HS-5 (cell line): Measurements from ENCODE around the gene GRAP2.

Experiments used
- DNase-seq: peaks from one replicate; pipeline ENCODE4 v3.0.0-alpha.2; 2012; ENCODE audit warnings: low read depth

The GRAP2 gene

GRCh38 chr22:39995393-39996252 is 94.7 kb downstream of the GRAP2 start:
- no peak for DNase-seq

DNA sequence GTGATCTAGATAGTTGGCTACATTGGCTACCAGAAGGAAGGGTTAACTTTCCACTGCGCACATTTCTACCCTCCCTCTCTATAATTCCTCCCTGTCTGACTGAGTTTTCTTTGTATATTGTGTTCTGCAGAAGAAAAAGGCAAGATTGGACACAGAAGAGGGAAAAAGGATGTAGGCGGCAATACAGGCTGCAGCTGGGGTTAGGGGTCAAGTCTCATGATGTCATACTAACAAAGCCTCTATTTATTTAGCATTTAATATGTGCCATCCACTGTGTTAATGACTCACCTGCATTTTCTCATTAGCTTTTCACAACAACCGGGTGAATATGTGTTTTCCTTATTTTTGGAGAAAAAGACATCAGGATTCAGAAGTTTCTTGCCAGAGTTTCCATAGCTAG is 95.8 kb downstream of the GRAP2 start:
- DNase-seq, result no peak

- no peak for DNase-seq
These were observed 96.5 kb downstream of the GRAP2 start for GRCh38 chr22:39997421-39997820.

- DNase-seq, result no peak
These were observed 97.2 kb downstream of the GRAP2 start for GRCh38 chr22:39997939-39998726.

GRCh38 chr22:39999144-39999757 is 98.4 kb downstream of the GRAP2 start:
- DNase-seq, result no peak

DNA sequence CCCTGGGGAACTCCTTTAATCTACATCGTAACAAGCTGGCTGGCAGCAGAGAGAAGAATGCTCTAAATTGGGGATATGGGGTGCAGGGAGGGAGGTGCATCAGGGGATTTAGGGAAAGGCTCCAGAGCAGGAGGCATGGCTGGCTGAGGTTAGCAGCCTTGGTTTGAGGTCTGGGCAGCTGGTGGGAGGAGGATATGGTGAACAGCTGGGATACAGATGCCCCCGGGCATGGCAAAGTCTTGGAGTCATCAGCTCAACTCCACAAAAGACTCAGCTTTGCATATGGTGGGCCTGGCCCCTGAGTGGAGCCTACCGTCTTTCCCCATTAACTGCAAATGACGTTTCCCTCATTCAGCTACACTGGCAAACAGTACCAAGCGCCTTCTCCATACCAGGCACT is 99.3 kb downstream of the GRAP2 start:
- DNase-seq, result no peak

DNA sequence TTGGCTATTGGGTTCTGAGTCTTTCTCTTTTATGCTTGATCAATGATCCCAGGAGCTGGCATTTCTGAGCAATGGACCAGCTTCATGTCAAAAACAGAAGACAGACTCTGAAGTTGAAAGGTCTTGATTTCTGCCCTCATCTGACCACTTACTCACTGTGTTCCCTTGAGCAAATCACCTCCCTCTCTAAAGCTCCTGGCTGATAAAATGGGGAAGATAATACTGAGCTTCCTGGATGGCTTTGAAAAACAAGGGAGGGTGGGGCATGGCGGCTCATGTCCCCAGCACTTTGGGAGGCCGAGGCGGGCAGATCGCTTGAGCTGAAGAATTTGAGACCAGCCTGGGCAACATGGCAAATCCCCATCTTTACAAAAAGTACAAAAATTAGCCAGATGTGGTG is 100.2 kb downstream of the GRAP2 start:
- DNase-seq, result no peak

- DNase-seq, result no peak
These were observed 101.1 kb downstream of the GRAP2 start for GRCh38 chr22:40001800-40002577.

DNA sequence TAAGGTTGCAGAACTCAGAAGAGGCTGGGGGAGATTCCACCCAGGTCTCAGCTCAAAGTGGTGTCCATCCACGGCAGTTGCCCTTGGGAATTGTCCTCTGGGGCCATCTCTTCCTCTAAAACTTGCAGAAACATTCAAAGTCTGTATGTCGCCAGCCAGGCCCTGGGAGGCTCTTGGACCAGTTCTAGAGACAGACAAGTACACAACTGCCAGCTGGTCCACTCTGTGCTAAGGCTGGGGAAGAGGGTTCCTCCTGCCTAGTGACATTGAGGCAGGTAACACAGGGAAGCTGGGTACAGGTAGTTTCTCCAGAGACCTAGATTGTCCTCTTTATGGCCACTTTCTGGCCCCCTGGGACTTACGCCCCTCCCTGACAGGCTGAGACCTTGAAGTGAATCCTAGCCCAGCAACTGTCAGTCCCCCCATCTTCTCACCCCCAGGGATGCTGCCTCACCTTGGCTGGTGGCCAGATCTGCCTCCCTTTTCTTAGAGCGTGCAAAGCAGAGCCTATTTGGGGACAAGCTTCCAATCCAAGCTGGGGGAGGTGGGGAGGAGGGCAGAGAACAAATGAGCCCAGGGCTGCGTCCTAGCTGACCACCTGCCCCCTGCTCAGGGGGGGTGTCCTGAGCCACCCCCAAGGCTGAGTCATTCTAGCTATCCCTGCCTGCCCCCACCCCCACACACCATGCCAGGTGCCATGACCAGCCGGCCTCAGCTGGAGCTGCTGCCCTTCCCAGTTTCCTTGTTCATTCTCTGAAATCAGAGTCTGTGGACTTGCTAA is 102.2 kb downstream of the GRAP2 start:
- no peak for DNase-seq

DNA sequence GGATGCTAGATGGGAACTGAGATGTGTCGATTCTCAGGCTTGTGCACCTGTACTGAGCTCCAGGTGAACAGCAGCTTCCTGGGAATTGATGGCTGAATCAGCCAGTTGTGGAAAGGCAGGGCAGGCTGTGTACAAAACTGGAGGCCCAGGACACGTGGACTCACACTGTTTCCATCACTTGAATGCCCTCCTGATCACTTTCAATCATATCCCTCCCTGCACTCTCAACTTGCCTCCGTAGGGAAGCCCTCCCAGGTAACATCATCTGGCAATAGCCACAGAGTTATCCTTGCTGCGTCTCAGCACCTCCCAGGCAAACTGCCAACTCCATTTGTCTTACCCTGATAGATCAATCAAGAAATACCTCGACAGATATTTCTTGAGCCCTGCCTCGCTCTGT is 104.0 kb downstream of the GRAP2 start:
- DNase-seq, result no peak

GRCh38 chr22:40006641-40007040 is 105.8 kb downstream of the GRAP2 start:
- no peak for DNase-seq

- no peak for DNase-seq
These were observed 107.2 kb downstream of the GRAP2 start for GRCh38 chr22:40007853-40008710.

GRCh38 chr22:40008726-40009291 is 107.9 kb downstream of the GRAP2 start:
- DNase-seq, result no peak

DNA sequence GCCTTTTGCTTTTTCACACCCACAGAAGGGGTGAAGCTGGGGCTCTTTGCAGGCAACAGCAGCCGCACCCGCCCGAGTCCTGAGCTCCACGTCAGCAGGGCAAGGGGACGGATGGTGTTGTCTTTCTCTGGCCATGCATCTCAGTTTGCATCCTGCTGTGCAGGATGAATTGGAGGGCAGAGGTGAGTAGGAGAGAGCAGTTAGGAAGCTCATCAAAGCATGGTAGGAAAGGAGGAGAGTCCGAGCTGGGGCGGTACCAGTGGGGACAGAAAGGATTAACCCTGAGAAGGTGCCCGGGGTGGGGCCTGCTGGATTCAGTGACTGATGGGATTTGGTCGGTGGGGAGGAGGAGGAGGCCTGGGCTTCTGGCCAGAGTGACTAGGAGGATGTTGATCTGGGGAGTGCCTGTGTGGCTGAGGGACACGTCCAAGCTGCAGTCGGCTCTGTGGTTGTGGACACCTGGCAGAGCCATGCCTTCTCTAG is 108.4 kb downstream of the GRAP2 start:
- DNase-seq, result no peak

DNA sequence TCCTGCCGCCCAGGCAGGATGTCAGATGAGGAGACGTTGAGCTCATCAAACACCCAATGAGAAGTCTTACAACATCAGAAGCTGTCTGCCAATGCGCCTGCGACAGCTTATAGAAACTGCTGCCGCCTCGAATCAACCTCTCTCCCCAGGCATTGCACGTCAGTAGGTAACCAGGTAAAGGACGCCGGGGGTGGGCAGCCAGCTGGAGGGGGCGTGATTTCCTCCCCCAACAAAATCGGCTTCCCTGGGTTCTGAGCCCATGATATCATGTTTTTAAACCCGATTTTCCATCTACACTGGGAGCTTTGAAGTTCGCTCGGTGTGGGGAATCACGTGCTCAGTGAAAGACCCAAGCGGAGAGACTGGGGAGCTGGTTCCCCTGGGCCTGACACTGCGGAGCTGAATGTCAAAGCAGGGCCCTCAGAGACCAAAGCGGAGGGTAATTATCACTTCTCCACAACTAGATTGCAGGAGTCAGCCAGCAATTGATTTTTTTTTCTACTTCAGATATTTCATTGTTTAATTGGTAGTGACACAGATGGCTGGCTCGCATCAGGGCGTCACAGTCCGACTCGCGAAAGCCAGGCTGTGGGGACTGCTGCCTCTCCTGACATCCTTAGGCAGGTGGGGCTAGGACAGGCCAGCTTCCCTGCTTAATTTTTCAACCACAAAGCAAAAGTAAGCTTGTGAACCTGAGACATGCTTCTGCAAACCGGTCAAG is 109.2 kb downstream of the GRAP2 start:
- no peak for DNase-seq

GRCh38 chr22:40010746-40011145 is 109.9 kb downstream of the GRAP2 start:
- no peak for DNase-seq

DNA sequence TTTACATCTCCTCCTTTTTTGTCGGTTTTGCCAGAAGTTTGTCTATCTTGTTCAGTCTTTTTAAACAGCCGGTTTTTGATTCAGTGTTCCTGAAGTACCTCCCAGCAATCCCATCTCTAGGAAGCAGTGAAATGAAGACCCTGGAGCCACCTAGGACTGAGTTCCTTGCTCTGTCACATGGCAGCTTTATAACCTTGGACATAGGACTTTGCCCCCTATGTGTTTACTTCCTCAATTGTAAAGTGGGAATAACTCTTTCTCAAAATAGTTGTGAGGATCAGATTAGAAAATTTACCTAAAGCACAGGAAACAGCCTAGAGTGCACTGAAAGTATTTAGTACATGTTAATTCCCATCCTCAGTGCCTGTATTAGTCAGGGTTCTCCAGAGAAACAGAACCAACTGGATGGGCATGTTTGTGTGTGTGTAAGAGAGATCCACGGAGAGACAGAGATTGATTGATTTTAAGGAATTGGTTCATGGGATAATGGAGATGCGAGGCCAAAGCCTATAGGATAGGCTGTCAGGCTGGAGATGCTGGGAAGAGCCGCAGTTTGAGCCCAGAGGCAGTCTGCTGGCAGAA is 113.9 kb downstream of the GRAP2 start:
- DNase-seq, result no peak

GRCh38 chr22:40015358-40015976 is 114.6 kb downstream of the GRAP2 start:
- no peak for DNase-seq
